Lower lobe of right lung (tissue), 2 donors: ENCODE data around the gene ASTN1. TPM values are rescaled to one million over a fixed set of nuclear protein-coding genes. Genes with fewer than 3 reads are reported as not detected.

Source experiments
- ATAC-seq, 2 donors: fragments of 200-7000 bp; cut with Tn5 transposase; one replicate each; pipeline ENCODE4 v1.9.1; 2020 to 2022; ENCODE audit warnings: mild to moderate bottlenecking in 2 of 2, moderate library complexity in 2 of 2
- DNase-seq: peaks from one replicate; pipeline ENCODE4 v3.0.0-alpha.2; 2020
- H3K27ac ChIP-seq: fragments of 200-600 bp; one replicate; pipeline ENCODE4 v1.8.0; 2022
- H3K27me3 ChIP-seq: fragments of 200-600 bp; one replicate; pipeline ENCODE4 v1.8.0; 2022; ENCODE audit warnings: low read depth
- H3K36me3 ChIP-seq: fragments of 200-600 bp; one replicate; pipeline ENCODE4 v1.8.0; 2022; ENCODE audit warnings: mild to moderate bottlenecking
- H3K4me1 ChIP-seq: fragments of 200-600 bp; one replicate; pipeline ENCODE4 v1.8.0; 2022
- H3K4me3 ChIP-seq: fragments of 200-600 bp; one replicate; pipeline ENCODE4 v1.8.0; 2022; ENCODE audit warnings: mild to moderate bottlenecking
- H3K9me3 ChIP-seq: fragments of 200-600 bp; one replicate; pipeline ENCODE4 v1.8.0; 2022
- intact Hi-C: fragments of 100-400 bp; cut with DNase I; formaldehyde crosslinking; loops from one replicate; pipeline ENCODE4 v1.11.0; 2022
- total RNA-seq: library from RNA; stranded (reverse); fragmentation: NEBNext Ultra II Directional; extraction: Animal tissue kit (Norgen Biotek cat#: 25700); gene quantifications from one replicate; pipeline ENCODE4 v1.2.1, GENCODE V29; 2021
- TF ChIP-seq, protein P1 (sequence below): fragments of 200-600 bp; IDR thresholded peaks from one replicate; pipeline ENCODE4 v1.8.0; 2022; ENCODE audit warnings: antibody characterized with exemption, mild to moderate bottlenecking
- donor health status: DM: no; HTN: yes; CAD: no; lungs with severe emphysema.

The ASTN1 gene
- total RNA-seq, 1 donor from 2014 or later = 0.41 TPM

DNA sequence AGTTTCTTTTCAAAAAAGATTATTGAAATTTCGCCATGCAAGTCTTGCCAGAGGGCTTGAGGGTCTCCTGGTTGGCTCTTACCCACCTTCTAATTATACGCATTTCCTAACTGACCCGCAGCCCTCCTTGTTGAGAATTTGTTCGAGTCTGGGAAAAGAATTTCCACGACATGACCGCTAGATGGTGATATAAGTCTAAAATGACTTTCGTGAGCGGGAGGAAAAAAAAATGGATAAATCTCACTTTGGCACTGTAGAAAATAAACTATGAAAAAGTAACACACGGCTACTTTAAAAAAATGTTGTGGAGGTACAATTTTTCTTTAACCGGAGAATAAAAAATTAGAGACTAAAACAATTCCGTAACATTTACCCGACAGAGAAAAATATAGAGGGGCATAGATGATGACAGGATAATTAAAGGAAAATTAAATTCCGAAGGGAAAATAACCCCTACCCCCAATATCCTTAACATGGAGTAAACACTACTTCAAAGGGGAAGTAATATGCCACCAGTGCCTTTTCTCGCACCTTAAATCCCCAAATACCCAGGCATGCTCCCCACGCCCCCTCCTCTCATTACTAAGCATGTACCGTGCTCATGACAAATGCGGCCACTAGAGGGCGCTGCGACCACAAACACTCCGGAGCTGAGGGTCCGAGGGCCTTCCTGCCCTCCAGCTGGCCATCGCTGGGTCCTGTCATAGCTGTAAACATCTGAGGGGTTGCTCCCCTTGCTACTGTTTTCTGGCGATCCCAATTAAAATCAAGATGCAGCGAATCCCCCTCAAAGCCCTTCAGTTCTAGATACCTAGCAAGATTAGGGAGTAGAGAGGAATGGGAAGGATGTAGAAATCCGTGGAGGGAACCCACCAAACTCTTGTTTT lies 266.9 kb downstream of the ASTN1 start:
- no peak overlapping the region for H3K4me3 ChIP-seq

DNA sequence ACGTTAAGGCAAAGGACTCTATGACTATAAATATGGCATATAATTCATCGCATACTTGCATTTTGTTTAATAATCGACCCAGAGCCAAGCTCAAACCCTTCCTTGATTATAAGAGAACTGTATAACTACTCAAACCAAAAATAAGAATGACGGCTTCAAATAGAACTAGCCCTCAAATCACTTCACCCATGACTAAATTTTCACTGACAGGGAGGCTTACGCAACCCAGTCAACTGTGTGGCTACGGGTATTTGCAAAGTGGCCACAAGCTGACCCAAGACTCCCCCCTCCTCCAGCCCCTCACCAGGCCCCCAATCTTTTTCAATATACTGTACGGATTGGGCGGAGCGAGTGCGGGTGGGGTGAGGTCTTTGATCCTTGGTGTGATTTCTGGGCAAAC lies 268.3 kb downstream of the ASTN1 start:
- no peak for ATAC-seq
- TF ChIP-seq, protein P1, sequence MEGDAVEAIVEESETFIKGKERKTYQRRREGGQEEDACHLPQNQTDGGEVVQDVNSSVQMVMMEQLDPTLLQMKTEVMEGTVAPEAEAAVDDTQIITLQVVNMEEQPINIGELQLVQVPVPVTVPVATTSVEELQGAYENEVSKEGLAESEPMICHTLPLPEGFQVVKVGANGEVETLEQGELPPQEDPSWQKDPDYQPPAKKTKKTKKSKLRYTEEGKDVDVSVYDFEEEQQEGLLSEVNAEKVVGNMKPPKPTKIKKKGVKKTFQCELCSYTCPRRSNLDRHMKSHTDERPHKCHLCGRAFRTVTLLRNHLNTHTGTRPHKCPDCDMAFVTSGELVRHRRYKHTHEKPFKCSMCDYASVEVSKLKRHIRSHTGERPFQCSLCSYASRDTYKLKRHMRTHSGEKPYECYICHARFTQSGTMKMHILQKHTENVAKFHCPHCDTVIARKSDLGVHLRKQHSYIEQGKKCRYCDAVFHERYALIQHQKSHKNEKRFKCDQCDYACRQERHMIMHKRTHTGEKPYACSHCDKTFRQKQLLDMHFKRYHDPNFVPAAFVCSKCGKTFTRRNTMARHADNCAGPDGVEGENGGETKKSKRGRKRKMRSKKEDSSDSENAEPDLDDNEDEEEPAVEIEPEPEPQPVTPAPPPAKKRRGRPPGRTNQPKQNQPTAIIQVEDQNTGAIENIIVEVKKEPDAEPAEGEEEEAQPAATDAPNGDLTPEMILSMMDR = no peak
- intact Hi-C loops = no loop called here
- no peak for DNase-seq
- Histone ChIP-seq H3K36me3 (no peaks in the 10 kb centered on the region), H3K9me3 (no peaks in the 10 kb centered on the region), H3K27me3 (no peaks in the 10 kb centered on the region), H3K27ac (no peak overlapping the region), H3K4me3 (no peak overlapping the region), H3K4me1 (peaks cover 6% of the 10 kb centered on the region)

More for the DNA sequence above, 266.9 kb downstream of the ASTN1 start:
- DNase-seq (peak; percentile 62), ATAC-seq (peak; percentile 63 to 73)
- TF ChIP-seq, protein P1 = peak; percentile 65
- intact Hi-C loops = no loop called here
- peaks cover 6% of the 10 kb centered on the region for H3K4me1 ChIP-seq
- H3K9me3 ChIP-seq = no peaks in the 10 kb centered on the region
- H3K36me3 ChIP-seq = no peaks in the 10 kb centered on the region
- H3K27ac ChIP-seq = no peak overlapping the region
- H3K27me3 ChIP-seq = no peaks in the 10 kb centered on the region

- Histone ChIP-seq H3K4me1 (peaks cover 6% of the 10 kb centered on the region), H3K9me3 (no peaks in the 10 kb centered on the region), H3K4me3 (no peak overlapping the region), H3K36me3 (no peaks in the 10 kb centered on the region), H3K27ac (no peak overlapping the region), H3K27me3 (peaks cover 6% of the 10 kb centered on the region)
- TF ChIP-seq, protein P1 = no peak
- DNase-seq (no peak), ATAC-seq (no peak)
- intact Hi-C loops = no loop called here
Observed at GRCh38 chr1:176894450-176894849, 270.1 kb downstream of the ASTN1 start.

DNA sequence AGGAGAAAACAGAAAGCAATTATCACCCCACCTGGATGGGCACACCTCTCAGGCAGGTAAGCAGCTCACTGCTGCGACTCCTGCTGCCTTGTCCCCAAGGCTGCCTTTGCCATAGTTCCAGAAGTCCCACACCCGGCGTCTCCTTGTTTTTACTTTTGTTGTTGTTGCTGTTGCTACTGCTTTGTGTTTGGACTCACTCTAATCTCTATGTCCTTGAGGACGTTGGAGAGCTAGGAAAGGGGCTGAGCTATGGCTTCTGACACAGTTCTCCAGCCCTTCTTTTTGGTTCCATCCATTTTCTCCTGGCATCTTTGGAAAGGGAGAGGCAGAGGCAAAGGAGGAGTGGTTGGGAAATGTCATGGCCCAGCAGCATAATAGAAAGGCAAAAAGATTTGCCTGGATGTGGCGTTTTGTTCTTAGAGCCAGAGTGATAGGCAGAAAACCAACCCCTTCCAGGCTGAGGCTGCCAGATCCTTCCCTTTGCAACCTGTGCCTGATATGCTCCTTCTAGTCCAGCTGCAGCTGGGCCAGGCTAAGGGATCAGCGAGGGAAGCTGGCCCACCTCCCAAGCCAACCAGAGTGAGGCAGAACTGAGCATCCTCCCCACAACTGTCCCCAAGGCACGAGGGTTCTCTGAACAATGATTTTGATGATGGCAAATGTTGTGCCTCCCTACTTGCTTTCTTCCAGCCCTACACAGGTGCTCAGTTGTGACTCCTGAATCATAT lies 270.7 kb downstream of the ASTN1 start:
- TF ChIP-seq, protein P1 = no peak
- intact Hi-C loops = no loop called here
- DNase-seq = no peak
- peaks cover 6% of the 10 kb centered on the region for H3K27me3 ChIP-seq
- no peaks in the 10 kb centered on the region for H3K9me3 ChIP-seq
- no peak overlapping the region for H3K27ac ChIP-seq
- H3K4me3 ChIP-seq = no peak overlapping the region
- ATAC-seq = no peak
- H3K36me3 ChIP-seq = no peaks in the 10 kb centered on the region
- peaks cover 6% of the 10 kb centered on the region for H3K4me1 ChIP-seq

DNA sequence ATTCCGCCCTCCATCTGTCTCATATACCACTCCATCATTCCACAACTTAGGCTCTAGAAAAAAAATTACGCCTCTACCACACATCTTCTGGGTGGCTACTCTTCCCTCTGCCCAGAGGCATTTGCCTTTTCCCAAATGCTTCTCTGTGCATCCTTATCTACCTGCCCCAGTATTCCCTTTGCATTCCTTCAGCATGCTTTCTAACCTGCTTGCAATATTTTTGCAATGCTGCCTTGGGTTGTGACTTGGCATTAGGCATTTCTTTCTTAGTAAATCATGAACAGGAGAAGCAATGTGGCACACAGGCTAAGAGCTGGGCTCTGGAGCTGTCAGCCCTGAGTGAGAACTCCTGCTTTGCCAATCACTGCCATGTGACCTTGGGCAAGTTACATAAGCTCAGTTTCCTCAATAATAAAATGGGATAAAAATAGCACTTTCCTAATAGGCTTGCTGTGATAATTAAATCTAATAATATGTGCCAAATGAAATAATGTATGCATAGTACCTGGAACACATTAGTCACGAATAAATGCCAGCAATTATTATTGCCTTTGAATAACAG lies 276.0 kb downstream of the ASTN1 start:
- no peaks in the 10 kb centered on the region for H3K36me3 ChIP-seq
- H3K4me1 ChIP-seq = no peaks in the 10 kb centered on the region
- DNase-seq = no peak
- no peaks in the 10 kb centered on the region for H3K9me3 ChIP-seq
- intact Hi-C loops = no loop called here
- no peak overlapping the region for H3K4me3 ChIP-seq
- no peak for ATAC-seq
- H3K27ac ChIP-seq = no peak overlapping the region
- peaks cover 8% of the 10 kb centered on the region for H3K27me3 ChIP-seq
- TF ChIP-seq, protein P1 = no peak
